ENCODE results near the gene ARID5B. TPM values are rescaled to one million over a fixed set of nuclear protein-coding genes. Genes with fewer than 3 reads are reported as not detected.
"Not testable (repeated sequence)": the region's sequence is repeated elsewhere in the genome, so short reads cannot be mapped to it uniquely, and the experiment has no call there.

ARID5B gene
- total RNA-seq, 1 donor from 2014 or later = 63.8 TPM

- intact Hi-C loops (cut with DNase I) = no loop called here
- peak; percentile 37 for ATAC-seq
These were observed 116.0 kb downstream of the ARID5B start for GRCh38 chr10:62017491-62017870.

DNA sequence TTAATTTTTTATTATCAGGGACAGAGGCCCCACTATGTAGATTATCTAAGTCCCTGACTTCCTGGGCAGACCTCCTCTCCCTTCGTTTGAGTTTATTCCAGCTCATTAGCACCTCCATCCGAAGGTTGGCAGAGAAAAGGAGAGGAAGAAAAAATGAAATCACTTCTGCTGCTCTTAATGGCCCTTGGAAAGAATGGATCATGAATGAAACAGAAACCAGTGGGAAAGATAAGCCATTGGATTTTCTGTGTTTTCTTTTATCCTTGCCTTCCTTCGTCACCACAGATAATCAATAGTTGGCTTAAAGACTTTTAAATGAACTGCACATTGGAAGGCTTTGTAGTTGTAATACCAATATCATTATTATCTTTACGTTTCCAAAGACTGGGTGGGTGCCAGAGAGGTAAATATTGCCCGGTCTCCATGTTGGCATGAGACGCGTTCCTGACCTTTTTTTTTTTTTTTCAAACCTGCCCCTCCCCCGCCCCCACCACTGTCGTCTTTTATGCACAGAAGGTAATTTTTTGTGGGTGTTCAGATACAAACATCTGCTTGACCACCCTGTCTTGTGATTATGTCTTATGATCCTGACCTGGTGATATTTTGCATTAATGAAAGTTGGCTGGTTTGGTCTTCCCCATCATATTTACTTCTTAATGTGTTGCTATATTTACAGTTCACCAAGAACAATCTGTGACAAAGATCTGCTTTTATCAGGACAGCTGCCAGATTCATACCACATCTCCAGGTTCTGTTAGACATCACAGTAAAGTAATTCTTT is 116.8 kb downstream of the ARID5B start:
- DNase-seq (ENCODE audit: low spot score) = no peak
- intact Hi-C loops (cut with DNase I) = no loop called here
- no peak for ATAC-seq

More at GRCh38 chr10:62017491-62017870, 116.0 kb downstream of the ARID5B start:
- no peak for DNase-seq (ENCODE audit: low spot score)

- intact Hi-C loops (cut with DNase I) = no loop called here
- ATAC-seq = no peak
- no peak for DNase-seq (ENCODE audit: low spot score)
These were observed 117.7 kb downstream of the ARID5B start for GRCh38 chr10:62019013-62019684.

DNA sequence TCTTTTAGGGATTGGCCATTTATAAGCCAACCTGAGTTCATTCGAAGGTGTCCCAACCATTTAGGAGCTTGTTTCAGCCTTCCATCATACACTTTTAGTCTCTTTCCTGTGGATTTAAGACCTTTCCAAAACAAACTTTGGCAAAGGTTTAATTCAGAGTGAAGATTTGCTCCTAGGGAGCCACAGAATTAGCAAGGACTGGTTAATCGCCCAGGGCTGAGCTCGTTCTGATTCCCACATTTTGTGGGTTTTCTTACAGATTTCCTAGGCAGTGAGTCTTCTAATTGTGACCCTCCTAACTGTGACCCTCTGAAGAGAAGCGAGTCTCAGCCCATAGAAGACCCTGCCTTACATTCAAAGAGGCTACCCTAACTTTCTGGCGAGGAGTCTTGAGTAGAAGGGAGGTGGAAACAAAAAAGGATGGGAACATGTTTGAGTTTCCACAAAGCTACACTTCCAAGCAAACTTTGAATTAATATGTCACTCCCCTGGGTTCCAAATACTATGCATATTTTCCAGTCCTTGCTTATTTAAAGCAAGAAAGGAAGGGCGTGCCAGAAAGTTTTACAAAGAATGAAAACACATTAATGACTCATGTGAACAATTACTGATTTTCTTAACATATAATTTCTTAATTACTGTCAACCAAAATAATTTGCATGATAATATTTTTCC is 118.3 kb downstream of the ARID5B start:
- intact Hi-C loops (cut with DNase I) = no loop called here
- ATAC-seq = no peak

DNA sequence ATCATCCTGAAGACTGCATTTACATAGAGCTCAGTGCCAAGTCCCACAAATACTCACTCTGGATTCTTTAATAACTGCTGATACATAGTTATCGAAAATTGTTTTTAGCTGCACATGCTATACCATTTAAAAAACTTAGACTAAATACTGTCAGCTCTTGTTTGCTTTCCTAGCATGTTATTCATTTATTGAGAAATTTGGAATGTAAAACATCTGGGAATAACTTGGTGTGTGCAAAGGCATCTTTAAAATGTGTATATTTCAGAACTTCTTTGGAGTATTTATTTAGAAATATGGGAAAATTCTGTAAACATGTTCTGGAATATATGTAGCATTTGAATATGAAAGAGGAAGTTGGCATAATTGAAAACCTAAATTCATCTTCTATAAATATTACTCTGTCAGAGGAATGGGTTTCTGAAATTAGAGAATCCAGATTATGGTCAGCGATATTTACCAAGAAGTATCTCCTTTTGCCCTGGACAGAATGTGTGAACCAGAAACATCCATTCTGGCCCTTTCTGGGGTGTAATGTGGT is 119.7 kb downstream of the ARID5B start:
- ATAC-seq = no peak
- no peak for DNase-seq (ENCODE audit: low spot score)
- intact Hi-C loops (cut with DNase I) = no loop called here

More for the DNA sequence above, 118.3 kb downstream of the ARID5B start:
- DNase-seq (ENCODE audit: low spot score) = no peak

DNA sequence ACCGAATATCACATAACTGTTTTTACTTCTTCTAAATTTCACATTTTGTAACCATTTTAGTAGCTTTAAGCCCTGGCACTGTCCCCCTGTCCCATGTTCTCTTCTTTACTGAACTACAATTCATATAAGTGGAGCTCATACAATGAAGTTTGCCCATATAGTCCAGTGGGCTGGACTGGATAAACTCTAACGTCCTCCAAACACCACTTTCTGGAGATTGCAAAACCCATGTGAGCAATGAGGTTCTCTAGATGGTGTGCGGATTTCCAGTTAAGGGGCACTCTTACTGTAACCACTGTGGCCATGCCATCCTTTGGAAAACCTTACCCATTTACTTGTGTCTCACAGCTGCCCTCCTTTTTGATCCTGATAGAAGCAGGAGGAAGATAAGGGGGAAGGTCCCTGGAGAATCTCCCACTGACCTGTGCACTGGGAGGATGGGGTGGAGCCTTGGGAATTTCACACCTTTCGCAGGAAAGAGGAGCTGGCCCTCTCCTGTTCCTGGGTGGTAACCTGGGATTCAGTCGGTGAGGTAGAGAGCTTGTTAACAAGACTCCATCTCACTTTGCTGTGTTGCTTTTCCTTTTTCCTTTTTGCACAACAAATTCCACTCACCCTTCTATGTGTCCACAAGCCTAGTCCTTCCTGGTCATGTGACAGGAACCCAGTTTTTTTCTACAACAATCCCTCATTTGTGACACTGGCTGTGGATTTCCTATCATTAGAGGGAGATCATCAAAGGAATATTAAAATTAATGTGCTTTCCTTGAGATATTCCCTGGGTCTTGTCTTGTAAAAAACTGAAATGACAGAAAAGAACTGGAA is 120.7 kb downstream of the ARID5B start:
- intact Hi-C loops (cut with DNase I) = no loop called here

GRCh38 chr10:62022830-62023229 is 121.3 kb downstream of the ARID5B start:
- no peak for DNase-seq (ENCODE audit: low spot score)
- ATAC-seq = no peak
- intact Hi-C loops (cut with DNase I) = no loop called here

More for the DNA sequence above, 120.7 kb downstream of the ARID5B start:
- ATAC-seq = no peak
- DNase-seq (ENCODE audit: low spot score) = no peak

- DNase-seq (ENCODE audit: low spot score) = no peak
- intact Hi-C loops (cut with DNase I) = no loop called here
- ATAC-seq = no peak
These were observed 121.8 kb downstream of the ARID5B start for GRCh38 chr10:62023329-62023728.

DNA sequence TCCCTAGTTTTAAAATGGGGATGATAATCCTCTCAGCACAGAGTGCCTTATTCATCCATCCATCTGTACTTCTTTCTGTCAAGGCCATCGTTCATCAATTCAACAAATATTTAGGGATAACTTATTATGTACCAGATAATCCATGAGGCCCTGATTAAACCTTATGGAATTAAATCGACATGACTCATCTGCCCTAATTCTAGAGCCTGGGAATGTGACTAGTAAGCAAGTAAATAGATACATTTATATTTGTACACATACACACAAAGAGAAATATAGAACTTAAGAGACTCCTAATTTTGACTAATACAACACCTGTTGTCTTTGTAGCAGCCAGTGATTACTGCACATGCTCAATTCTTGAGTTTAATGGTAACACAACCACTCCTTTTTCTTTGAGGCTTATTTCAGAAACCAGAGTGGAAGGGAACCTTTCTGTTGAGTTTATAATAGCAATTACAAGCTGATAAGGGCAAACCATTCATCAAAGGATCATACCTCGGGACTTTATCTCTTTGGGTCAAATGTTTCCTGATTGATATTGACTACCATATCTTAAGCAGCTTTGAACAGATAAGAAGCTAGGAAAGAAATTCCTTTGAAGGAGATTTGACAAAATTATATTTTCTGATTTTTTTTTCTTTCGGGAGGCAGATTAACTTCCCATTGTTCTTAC is 122.7 kb downstream of the ARID5B start:
- intact Hi-C loops (cut with DNase I) = no loop called here
- ATAC-seq (no peak), DNase-seq (ENCODE audit: low spot score) (no peak)

DNA sequence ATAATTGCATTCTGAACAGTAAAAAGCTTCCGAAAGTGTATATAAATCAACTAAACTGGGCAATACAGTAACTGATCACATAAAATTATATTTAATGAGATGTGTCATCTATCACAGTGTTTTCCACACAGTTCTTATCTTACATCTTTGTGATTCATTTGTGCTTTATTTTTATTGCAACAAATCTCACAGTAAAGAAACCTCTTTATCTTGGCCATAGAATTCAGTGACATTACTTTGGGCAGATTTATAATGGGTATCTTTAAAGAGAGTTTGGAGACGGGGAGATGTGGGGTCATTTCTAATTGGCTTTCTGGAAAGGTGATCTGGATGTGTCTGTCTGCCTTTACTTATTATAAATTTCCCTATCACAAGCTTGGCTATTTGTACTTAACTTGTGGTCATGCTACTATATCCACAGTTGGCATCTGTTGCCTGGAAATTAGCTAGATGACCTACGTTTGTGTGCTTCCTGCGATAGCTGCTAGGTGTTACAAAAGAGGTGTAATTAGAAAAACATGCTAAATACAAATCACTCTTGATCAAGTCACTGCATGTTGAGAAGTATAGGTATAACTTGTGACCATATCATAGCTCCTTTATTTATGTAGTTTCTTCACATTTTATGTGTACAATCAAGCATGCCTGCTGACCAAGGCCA is 123.8 kb downstream of the ARID5B start:
- ATAC-seq (no peak), DNase-seq (ENCODE audit: low spot score) (no peak)
- intact Hi-C loops (cut with DNase I) = no loop called here

DNA sequence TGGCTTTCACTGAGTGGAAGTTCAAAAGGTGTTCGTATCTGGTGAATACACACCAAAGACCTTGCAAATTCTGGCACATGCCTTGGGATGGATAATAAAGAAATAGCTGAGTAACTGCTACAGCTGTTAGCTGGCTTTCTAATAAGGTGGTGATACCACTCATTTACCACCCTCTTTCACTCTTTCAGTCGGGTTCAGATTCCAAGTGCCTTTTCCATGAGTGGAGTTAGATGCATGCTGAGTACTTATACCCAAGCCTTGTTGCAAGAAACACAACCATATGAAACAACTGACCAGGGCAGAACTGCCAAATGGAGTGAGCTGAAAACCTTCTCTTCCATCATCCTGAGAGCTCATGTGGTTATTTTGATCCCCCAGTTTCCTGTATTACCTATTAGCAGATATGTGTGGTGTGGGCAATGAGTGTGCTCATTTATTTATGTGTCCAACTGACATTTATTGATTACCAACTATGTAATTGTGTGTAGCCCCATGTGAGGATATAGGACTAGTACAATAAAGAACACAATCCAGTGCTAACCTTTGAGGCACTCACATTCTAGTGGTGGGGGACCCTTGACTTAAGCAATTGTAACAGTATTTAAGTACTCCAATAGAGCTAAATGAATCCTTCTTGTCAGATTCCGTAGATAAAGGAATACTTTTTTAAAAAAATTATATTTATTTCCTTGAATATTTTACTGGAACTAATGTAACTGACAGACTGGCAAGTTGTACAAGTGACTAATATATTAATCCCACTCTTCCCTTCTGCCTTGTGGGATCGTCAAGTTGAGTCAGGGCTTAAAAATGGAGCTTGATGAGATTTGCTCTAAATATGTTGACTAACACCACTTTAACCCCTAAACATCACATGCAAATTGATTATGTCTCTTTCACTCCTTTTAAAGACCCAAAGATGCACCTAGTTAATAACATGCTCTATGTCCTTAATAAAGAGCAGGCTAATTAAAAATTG is 124.7 kb downstream of the ARID5B start:
- no peak for ATAC-seq
- DNase-seq (ENCODE audit: low spot score) = no peak
- intact Hi-C loops (cut with DNase I) = no loop called here

- DNase-seq (ENCODE audit: low spot score) (no peak), ATAC-seq (no peak)
- intact Hi-C loops (cut with DNase I) = no loop called here
These were observed 126.5 kb downstream of the ARID5B start for GRCh38 chr10:62027841-62028501.

DNA sequence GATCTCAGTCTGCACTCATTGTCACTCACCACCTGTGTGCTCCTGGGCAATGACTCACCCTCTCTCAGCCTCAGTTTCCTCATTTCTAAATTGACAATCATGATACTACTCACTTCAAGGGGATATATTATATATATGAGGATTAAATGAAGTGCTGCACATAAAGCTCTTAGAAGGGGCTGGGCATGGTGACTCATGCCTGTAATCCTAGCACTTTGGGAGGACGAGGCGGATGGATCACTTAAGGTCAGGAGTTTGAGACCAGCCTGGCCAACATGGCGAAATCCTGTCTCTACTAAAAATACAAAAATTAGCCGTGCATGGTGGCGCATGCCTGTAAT is 127.0 kb downstream of the ARID5B start:
- intact Hi-C loops (cut with DNase I); ATAC-seq; DNase-seq (ENCODE audit: low spot score): not testable (repeated sequence)

GRCh38 chr10:62029401-62029800 is 127.9 kb downstream of the ARID5B start:
- no peak for ATAC-seq
- no peak for DNase-seq (ENCODE audit: low spot score)
- intact Hi-C loops (cut with DNase I) = no loop called here

- DNase-seq (ENCODE audit: low spot score) = no peak
- intact Hi-C loops (cut with DNase I) = no loop called here
- ATAC-seq = no peak
These were observed 130.0 kb downstream of the ARID5B start for GRCh38 chr10:62031507-62031906.

GRCh38 chr10:62033125-62033524 is 131.6 kb downstream of the ARID5B start:
- intact Hi-C loops (cut with DNase I) = no loop called here
- ATAC-seq = no peak

More at GRCh38 chr10:62033125-62033524, 131.6 kb downstream of the ARID5B start:
- no peak for DNase-seq (ENCODE audit: low spot score)
